Kidney (tissue), 14 donors: ENCODE data around the gene ADGRV1. TPM values are rescaled to one million over a fixed set of nuclear protein-coding genes. Genes with fewer than 3 reads are reported as not detected.
"Not testable (repeated sequence)": the region's sequence is repeated elsewhere in the genome, so short reads cannot be mapped to it uniquely, and the experiment has no call there.

ENCODE experiments used
- DNase-seq, 5 donors: peaks; one replicate each; pipeline ENCODE4 v3.0.0-alpha.2; 2013 to 2020
- FAIRE-seq: peaks from 2 replicates; lab custom pipeline; 2012; peaks lifted over from hg19 to GRCh38; lab: Jason Lieb, UNC
- H3K27ac ChIP-seq, 2 donors: one replicate each; pipeline ENCODE4 v1.7.0; 2013; ENCODE audit warnings: low read depth in 2 of 2, low read length in 2 of 2, inconsistent platforms in 1 of 2
- H3K27me3 ChIP-seq: one replicate; pipeline ENCODE4 v1.7.1; 2013; ENCODE audit warnings: low read length, inconsistent platforms; ENCODE audit not compliant: control insufficient read depth, insufficient read depth
- H3K36me3 ChIP-seq, 3 donors: one replicate each; pipeline versions ENCODE4 v1.7.0 to v1.7.1; 2013; ENCODE audit warnings: low read length in 3 of 3, control low read depth in 1 of 3, inconsistent platforms in 1 of 3; ENCODE audit not compliant: insufficient read depth in 3 of 3, control insufficient read depth in 2 of 3
- H3K4me1 ChIP-seq, 3 donors: one replicate each; pipeline versions ENCODE4 v1.7.0 to v1.7.1; 2013; ENCODE audit warnings: low read length in 3 of 3, inconsistent platforms in 1 of 3, low read depth in 1 of 3; ENCODE audit not compliant: control insufficient read depth in 2 of 3, insufficient read depth in 2 of 3
- H3K4me3 ChIP-seq, 3 donors: one replicate each; pipeline versions ENCODE4 v1.7.0 to v1.8.1; 2013; ENCODE audit warnings: low read length in 3 of 3, control low read depth in 1 of 3, inconsistent platforms in 1 of 3
- H3K9ac ChIP-seq, 3 donors: one replicate each; pipeline versions ENCODE4 v1.7.0 to v1.7.1; 2013; ENCODE audit warnings: low read length in 3 of 3, control low read depth in 1 of 3, inconsistent platforms in 1 of 3
- H3K9me3 ChIP-seq, 3 donors: one replicate each; pipeline versions ENCODE4 v1.7.0 to v1.7.1; 2013; ENCODE audit warnings: low read length in 3 of 3, control low read depth in 1 of 3, inconsistent platforms in 1 of 3; ENCODE audit not compliant: control insufficient read depth in 2 of 3, insufficient read depth in 1 of 3
- intact Hi-C: fragments of 100-400 bp; cut with DNase I; formaldehyde crosslinking; loops from one replicate; pipeline ENCODE4 v1.11.1; 2022
- polyA plus RNA-seq: library from polyadenylated mRNA; stranded (reverse); fragments of 350-450 nt; fragmentation: Illumina TruSeq; extraction: RNeasy Lipid Tissue Mini Kit (QIAGEN cat#74804); gene quantifications from one replicate; pipeline ENCODE4 v1.2.3, GENCODE V29; 2014; ENCODE audit warnings: low read depth, low replicate concordance; ENCODE audit not compliant: insufficient read depth
- total RNA-seq: library from RNA; stranded (reverse); fragmentation: NEBNext Ultra II Directional; extraction: Animal tissue kit (Norgen Biotek cat#: 25700); gene quantifications from one replicate; pipeline ENCODE4 v1.2.1, GENCODE V29; 2021
- TF ChIP-seq, protein P1 (sequence below): IDR thresholded peaks from 3 replicates; pipeline ENCODE4 v1.5.1; 2012; ENCODE audit warnings: mild to moderate bottlenecking, moderate library complexity, borderline replicate concordance; ENCODE audit not compliant: insufficient read depth; ENCODE audit errors: extremely low read depth
- donor health status: control.
- donor health status: control.
- donor health status: control.
- donor health status: control.
- donor health status: control.
- donor health status: DM: yes; HTN: yes; CAD: no.
- donor health status: Normal renal cell carcinoma (clear cell type).

ADGRV1 gene
- total and polyA plus RNA-seq, 2 donors from 2014 or later, result 7.0 to 7.3 TPM

DNA sequence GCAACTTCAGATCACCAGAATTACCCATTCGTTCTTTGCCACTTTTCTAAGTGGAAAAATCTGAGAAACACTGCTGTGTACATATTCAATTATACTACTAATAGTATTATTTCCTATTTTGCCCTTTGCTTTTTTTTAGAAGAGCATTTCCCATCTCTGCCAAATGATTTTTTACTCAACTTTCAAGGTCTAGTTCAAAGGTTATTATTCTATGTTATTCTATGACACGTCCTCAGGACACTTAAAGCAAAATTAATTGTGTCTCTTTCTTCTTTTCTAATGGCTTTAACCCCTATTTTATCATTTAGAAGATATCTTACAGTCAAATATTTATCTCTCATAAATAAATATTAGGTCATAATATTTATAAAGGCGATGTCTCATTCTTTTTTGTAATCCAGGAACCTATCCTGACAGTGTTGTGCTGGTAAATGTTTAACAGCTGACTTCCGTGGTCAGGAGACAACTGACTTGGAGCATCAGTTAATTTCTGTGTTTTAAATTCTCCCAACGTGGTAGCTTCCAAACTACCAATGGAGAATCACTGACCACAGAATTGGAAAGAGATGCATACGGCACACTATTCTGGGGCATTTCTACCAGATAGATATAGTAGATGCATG lies 449.3 kb downstream of the ADGRV1 start:
- no peak overlapping the region for H3K27ac ChIP-seq
- no peak for DNase-seq

DNA sequence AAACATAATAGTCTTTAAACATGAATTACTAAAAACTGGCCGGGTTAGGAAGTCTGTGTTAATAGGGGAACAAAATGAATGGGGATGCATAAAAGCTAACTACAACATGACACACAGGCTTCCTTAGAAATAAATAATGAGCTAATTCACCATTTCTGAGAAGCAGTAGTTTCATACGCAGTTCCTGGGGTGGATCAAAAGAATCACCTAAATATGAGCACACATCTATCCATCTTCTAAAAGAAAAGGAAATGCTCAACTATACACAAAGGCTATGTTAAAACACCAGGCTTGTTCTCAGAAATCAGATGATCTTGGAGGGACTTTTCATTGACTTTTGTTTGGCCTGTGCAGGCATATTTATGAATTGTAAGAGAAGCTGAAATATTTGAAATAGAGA lies 451.5 kb downstream of the ADGRV1 start:
- no peak overlapping the region for H3K4me3 ChIP-seq
- H3K36me3 ChIP-seq, result no peaks in the 10 kb centered on the region
- FAIRE-seq (no peak), DNase-seq (peak in 1 of 5 donors; percentile 26)
- H3K9ac ChIP-seq, result no peak overlapping the region
- no peak overlapping the region for H3K27ac ChIP-seq
- TF ChIP-seq, protein P1, sequence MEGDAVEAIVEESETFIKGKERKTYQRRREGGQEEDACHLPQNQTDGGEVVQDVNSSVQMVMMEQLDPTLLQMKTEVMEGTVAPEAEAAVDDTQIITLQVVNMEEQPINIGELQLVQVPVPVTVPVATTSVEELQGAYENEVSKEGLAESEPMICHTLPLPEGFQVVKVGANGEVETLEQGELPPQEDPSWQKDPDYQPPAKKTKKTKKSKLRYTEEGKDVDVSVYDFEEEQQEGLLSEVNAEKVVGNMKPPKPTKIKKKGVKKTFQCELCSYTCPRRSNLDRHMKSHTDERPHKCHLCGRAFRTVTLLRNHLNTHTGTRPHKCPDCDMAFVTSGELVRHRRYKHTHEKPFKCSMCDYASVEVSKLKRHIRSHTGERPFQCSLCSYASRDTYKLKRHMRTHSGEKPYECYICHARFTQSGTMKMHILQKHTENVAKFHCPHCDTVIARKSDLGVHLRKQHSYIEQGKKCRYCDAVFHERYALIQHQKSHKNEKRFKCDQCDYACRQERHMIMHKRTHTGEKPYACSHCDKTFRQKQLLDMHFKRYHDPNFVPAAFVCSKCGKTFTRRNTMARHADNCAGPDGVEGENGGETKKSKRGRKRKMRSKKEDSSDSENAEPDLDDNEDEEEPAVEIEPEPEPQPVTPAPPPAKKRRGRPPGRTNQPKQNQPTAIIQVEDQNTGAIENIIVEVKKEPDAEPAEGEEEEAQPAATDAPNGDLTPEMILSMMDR, result no peak
- H3K4me1 ChIP-seq, result peaks cover 0 to 14% (median 0%) of the 10 kb centered on the region in 3 donors
- intact Hi-C loops, result no loop called here
- no peaks in the 10 kb centered on the region for H3K27me3 ChIP-seq
- H3K9me3 ChIP-seq, result no peaks in the 10 kb centered on the region

More for the DNA sequence above, 449.3 kb downstream of the ADGRV1 start:
- Histone ChIP-seq H3K4me3 (no peak overlapping the region), H3K36me3 (no peaks in the 10 kb centered on the region), H3K9ac (no peak overlapping the region), H3K4me1 (peaks cover 0 to 14% (median 0%) of the 10 kb centered on the region in 3 donors), H3K9me3 (no peaks in the 10 kb centered on the region), H3K27me3 (no peaks in the 10 kb centered on the region)
- TF ChIP-seq, protein P1, result no peak
- no peak for FAIRE-seq
- intact Hi-C loops, result no loop called here

DNA sequence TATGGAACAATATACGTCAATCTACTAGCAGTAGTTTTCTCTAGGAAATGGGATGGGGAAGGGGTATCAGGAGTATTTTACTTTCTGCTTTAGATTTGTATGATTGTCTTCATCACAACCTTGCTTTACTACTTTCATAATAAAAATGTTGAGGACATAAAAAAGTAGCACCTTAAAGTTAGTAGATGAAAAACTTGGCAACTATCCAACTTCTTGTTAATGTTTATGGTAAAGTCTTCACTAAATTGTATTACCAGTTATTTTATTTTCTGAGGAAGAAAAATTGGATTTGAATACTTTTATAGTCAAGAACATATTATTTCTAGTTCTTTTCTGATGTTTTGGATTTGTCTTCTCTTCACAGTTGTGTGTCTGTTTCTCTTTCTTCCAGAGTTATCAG lies 452.4 kb downstream of the ADGRV1 start:
- Histone ChIP-seq H3K27me3 (no peaks in the 10 kb centered on the region), H3K9ac (no peak overlapping the region), H3K4me1 (peaks cover 0 to 14% (median 0%) of the 10 kb centered on the region in 3 donors), H3K27ac (no peak overlapping the region), H3K4me3 (no peak overlapping the region), H3K36me3 (no peaks in the 10 kb centered on the region), H3K9me3 (no peaks in the 10 kb centered on the region)
- FAIRE-seq, result peak; percentile 13
- intact Hi-C loops, result no loop called here
- no peak for DNase-seq
- TF ChIP-seq, protein P1, result no peak

DNA sequence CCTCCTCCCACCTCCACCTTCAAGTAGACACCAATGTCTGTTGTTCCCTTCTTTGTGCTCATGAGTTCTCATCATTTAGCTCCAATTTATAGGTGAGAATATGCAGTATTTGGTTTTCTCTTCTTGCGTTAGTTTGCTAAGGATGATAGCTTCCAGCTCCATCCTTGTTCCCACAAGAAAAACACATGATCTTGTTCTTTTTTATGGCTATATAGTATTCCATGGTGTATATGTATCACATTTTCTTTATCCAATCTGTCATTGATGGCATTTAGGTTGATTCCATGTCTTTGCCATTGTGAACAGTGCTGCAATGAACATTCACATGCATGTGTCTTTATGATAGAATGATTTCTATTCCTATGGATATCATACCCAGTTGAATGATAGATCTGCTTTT lies 454.3 kb downstream of the ADGRV1 start:
- H3K27ac ChIP-seq, DNase-seq, H3K27me3 ChIP-seq, H3K36me3 ChIP-seq, H3K4me3 ChIP-seq, H3K9me3 ChIP-seq, H3K9ac ChIP-seq, intact Hi-C loops, FAIRE-seq: not testable (repeated sequence)
- peaks cover 0 to 14% (median 0%) of the 10 kb centered on the region in 3 donors for H3K4me1 ChIP-seq
